ENCODE results near the gene GJC3.
"Not testable (repeated sequence)": the region's sequence is repeated elsewhere in the genome, so short reads cannot be mapped to it uniquely, and the experiment has no call there.

DNA sequence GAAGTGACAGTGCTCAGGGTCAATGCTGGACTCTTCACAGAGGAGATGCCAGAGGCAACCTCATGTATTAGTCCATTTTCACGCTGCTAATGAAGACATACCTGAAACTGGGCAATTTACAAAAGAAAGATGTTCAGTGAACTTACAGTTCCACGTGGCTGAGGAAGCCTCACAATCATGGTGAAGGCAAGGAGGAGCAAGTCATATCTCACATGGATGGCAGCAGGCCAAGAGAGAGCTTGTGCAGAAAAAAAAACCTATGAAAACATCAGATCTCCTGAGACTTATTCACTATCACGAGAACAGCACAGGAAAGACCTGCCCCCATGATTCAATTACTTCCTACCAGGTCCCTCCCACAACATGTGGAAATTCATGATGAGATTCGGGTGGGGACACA lies 5.6 kb upstream of the GJC3 start:
- TF ChIP-seq HDAC1 (IDR thresholded peaks at IDR 0.05); RAD21 (CRISPR knock-in tag; conservative IDR thresholded peaks at IDR 0.05 in 1 of 2, IDR thresholded peaks at IDR 0.05 in 1 of 2); RCOR1 (IDR thresholded peaks at IDR 0.05; ENCODE audit: borderline replicate concordance in 1 of 2, low read depth in 2 of 2, low read length in 2 of 2); ZNF143 (CRISPR knock-in tag; IDR thresholded peaks at IDR 0.05): not testable (repeated sequence)
- TF ChIP-seq, protein P1, sequence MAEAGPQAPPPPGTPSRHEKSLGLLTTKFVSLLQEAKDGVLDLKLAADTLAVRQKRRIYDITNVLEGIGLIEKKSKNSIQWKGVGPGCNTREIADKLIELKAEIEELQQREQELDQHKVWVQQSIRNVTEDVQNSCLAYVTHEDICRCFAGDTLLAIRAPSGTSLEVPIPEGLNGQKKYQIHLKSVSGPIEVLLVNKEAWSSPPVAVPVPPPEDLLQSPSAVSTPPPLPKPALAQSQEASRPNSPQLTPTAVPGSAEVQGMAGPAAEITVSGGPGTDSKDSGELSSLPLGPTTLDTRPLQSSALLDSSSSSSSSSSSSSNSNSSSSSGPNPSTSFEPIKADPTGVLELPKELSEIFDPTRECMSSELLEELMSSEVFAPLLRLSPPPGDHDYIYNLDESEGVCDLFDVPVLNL (CRISPR knock-in tag; IDR thresholded peaks at IDR 0.05; ENCODE audit: low read depth): not testable (repeated sequence)

Data from K562 (cell line).